Loucy (cell line): ENCODE data around the gene BICD2.

ENCODE experiments used
- CTCF ChIP-seq: fragments of 200-600 bp; sonication (generic); conservative IDR thresholded peaks from 2 replicates; pipeline ENCODE4 v1.5.1; 2014; ENCODE audit warnings: mild to moderate bottlenecking, antibody characterized with exemption, low read length
- EZH2phosphoT487 ChIP-seq: fragments of 200-600 bp; IDR thresholded peaks from 2 replicates; pipeline ENCODE4 v1.6.1; 2018; ENCODE audit warnings: antibody characterized with exemption, mild to moderate bottlenecking, moderate library complexity, borderline replicate concordance

DNA sequence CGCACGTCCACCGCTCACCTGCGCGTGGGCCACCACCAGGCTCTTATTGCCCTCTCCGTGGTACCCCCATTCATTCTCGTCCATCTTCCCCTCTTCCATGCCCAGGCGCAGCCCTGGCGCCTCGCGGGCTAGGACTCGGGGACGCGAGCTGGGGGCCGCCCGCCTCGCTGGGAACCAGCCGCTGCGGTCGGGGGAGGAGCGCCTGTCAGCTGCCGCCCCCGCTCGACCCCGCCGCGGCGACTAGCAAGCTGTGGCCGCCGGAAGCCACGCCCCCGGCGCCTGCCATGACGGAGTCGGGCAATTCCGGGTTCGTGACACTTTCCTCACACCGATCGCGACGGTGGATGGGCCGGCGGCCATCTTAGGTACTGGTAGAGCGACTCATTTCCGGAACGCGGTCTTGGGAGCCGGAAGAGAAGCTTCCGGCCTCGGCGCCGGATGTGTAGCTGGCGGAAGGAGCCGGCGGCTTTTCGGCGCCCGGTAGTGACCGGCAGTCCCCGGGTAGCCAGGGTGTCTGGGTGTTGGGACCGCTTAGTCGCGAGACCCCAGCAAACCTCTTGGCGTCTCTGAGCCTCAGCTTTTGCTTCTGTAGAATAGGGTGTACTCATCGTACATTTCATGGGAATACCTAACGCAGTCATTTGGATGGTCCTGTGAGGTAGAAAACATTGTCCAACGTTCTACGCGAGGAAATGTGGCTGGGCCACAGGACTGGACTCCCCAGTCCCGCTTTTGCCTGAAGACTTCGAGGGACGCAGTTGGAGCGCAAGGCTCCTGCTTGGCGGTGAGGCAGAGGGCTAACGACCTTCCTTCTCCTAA is 94.5 kb downstream of the BICD2 start, which contains the start of gene IPPK:
- TF ChIP-seq CTCF (no peak), EZH2phosphoT487 (no peak)
